Measurements from ENCODE around the gene KCNS3.

Gene KCNS3

GRCh38 chr2:17877811-17878280 is 621 bp upstream of the KCNS3 start:
- DNase-seq (ENCODE audit: low read depth in 2 of 2) = no peak

DNA sequence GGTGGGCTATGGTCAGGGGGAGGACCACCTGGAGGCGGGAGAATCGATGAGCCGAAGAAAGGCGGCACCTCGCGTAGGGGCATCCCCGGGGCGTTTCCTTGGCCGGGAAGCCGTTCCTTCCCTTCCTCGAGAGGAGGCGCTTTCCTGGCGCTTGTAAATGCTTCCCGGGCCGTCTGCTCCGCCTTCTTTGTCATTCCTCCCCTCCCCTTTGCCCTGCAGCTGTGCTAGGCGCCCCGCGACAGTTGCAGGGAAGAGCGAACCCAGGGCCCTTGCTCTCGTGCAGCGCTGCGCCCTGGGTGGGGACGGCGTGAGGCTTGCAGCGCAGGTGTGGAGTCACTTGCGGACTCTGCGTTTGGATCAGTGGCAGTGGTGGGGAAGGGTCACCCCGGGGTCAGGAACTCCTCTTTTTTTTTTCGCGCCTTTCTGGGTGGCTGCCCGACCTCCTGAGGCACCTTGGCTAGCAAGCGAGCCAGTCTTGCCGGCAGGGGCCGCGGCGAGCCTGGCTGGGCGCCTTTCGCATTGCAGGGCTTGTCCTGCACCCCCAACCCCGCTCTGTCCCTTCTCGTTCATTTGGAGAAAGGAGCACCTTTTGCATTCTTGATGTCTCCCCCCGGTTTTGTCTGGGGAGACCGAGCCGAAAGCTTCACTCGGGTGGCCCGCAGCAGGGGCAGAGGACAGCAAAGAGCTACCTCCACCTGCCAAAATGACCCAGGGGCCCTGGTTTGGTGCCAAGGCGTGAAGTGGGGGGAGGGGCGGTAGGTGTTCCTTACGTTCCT is 858 bp downstream of the KCNS3 start:
- no peak for DNase-seq (ENCODE audit: low read depth in 2 of 2)

GRCh38 chr2:17879913-17880274 is 1.4 kb downstream of the KCNS3 start:
- no peak for DNase-seq (ENCODE audit: low read depth in 2 of 2)

- DNase-seq (ENCODE audit: low read depth in 2 of 2) = no peak
These were observed 14.5 kb downstream of the KCNS3 start for GRCh38 chr2:17892770-17893534.

DNA sequence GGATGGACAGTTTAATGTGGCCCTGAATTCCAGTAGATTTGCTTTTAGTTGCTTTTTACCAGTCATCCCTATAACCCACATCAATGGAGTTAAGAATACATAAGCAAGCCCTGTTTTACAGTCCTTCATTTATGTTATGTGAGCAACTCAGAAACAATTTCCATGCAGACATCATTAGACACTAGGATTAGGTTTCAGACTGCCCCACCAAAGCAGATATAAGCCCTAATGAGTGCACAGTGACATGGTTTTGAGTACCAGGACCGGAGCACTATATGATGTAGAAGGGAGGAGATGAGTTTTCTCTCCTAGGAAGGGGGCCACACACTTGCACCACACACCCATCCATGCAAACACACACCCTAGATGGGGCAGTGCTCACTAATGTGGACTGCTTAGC is 15.5 kb downstream of the KCNS3 start:
- no peak for DNase-seq (ENCODE audit: low read depth in 2 of 2)

DNA sequence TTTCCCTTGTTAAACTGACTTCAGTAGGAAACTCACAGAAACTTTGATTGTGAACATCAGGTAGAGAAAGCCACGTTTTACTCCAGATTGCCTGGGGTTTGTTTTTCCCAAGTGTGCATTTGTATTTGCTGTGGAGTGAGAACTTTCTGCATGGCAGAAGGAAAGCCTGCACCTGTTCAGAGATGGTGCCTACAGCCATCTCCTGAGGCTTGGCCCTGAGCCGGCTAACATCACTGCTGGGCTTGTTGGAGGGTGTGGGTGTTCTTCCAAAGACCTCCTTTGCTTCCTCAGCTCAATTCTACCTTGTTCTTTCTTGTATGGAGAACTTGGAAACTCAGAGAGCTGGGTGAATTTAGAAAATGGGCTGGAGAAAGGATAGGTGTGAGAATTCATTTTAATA is 16.1 kb downstream of the KCNS3 start:
- no peak for DNase-seq (ENCODE audit: low read depth in 2 of 2)

GRCh38 chr2:17899871-17900270 is 21.4 kb downstream of the KCNS3 start:
- no peak for DNase-seq (ENCODE audit: low read depth in 2 of 2)

- no peak for DNase-seq (ENCODE audit: low read depth in 2 of 2)
These were observed 22.8 kb downstream of the KCNS3 start for GRCh38 chr2:17901246-17901645.

GRCh38 chr2:17910980-17911379 is 32.5 kb downstream of the KCNS3 start:
- no peak for DNase-seq (ENCODE audit: low read depth in 2 of 2)

DNA sequence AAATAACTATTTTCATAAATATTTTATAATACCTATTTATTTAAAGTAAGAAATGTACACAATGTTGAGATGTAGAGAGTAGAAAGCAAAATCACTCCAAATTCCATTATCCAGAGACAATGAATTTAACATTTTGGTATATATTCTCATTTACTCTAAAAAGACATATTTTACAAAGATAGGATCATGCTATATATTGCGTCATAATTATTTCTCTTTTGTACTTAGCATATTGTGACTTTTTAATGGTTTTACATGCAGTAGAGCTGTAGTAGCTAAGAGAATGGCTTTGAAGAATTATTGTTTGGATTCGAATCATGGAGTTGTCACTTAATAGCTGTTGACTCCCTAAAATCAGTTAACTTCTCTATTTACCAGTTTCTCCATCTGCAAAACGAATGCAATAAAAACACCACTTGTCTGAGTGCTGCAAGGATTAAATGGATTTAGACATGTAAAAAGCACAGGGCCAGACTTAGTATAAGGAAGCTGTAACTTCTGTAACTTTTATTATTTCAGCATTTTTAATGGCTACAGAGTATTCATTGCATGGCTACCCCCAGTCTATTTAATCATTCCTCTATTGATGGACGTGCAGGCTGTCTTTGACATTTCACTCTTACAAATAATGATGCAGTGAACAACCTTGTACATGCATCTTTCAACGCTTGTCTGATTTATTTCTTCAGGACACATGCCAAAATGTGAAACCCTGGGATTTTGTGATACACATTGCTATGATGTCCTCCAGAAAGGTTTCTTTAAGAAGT is 33.2 kb downstream of the KCNS3 start:
- DNase-seq (ENCODE audit: low read depth in 2 of 2) = no peak

DNA sequence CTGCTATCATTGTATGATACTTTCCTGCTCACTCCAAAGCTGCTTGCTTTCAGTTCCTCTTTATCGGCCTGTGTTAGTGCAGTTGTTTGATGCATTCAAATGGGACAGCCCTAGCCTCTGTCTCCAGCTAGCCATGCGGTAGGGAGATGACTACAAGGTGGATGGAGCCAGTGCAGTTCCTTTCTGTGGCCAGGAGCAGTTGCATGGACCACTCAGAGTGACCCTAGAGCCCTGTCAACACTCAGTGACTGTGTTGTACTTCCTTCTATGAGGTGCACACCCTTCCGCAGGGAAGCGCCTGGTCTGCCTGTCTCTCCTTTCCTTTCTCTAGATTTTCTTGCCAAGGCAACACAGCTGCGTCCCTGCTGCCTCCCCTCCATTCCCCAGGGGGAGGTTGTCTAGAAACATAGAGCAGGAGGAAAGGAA is 33.8 kb downstream of the KCNS3 start:
- DNase-seq (ENCODE audit: low read depth in 2 of 2) = no peak

DNA sequence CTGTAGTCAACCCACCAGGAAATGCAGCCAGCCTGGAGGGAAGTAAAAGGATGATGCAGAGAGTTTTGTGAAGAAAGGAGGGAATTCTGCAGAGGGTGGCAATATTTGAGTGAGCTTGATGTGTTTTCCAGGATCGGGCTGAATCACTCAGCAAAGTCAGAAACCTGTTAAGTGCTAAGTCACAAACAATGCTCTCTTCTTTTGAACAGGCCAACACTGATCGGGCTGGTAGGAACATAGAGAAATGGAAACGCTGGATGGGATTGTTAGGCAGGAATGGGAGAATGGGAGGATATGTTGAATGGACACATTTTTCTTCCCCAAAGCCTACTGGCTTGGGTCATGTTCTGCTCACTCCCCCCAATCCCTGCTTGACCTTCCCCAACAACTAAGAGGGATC is 36.6 kb downstream of the KCNS3 start:
- no peak for DNase-seq (ENCODE audit: low read depth in 2 of 2)

DNA sequence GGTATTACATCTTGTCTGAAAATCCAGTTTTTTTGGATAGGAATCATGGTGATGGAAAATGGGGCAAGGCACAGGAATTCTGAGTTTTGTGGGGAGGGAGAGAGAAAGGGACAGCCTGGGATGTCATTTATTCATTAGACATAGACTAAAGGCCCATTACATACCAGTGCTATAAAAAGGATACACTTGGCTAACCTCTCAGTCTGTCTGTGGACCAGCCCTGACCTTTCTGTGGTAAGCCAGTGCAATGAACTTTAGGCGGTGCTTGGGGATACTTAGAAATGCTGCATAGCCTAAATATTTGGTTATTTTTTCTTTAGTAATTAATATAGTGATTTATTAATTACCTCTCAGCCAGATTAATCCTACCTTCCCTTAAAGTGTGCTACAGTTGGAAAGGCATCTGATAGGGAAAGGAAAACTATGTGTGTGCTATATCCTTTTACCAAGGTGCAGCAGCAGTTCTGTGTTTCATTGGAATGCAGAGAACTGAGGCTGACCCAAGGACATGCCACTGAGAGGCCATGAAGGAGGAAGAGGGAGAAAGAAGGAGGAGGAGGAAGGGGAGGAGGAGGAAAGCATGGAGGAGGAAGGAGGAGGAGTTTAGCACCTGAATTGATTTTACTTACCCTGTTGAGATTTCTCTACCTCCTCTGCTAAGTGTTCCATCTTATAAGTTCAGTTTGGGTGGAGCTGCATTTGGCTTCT is 37.5 kb downstream of the KCNS3 start:
- DNase-seq (ENCODE audit: low read depth in 2 of 2) = no peak

DNA sequence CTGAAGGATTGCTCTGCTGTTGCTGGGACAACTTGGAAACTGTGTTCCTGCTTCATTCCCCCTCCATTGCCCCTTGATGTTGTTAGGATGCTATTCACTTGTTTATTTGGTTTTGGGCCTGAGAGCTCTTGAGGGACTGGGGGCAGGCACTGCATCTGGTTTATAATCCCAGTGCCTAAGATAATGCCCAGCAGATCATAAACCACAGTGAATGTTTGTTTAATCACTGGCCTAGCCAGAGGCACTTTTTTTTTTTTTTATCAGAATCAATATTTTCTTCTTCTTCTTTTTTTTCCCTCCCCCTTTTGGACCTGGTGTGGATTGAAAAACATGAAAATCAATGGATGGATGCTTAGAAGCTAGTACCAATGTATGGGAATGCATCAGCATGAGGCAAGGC is 38.1 kb downstream of the KCNS3 start:
- DNase-seq (ENCODE audit: low read depth in 2 of 2) = no peak

GRCh38 chr2:17918789-17919188 is 40.3 kb downstream of the KCNS3 start:
- DNase-seq (ENCODE audit: low read depth in 2 of 2) = no peak

GRCh38 chr2:17930773-17931172 is 52.3 kb downstream of the KCNS3 start:
- DNase-seq (ENCODE audit: low read depth in 2 of 2) = no peak

GRCh38 chr2:17933256-17933655 is 54.8 kb downstream of the KCNS3 start:
- no peak for DNase-seq (ENCODE audit: low read depth in 2 of 2)

DNA sequence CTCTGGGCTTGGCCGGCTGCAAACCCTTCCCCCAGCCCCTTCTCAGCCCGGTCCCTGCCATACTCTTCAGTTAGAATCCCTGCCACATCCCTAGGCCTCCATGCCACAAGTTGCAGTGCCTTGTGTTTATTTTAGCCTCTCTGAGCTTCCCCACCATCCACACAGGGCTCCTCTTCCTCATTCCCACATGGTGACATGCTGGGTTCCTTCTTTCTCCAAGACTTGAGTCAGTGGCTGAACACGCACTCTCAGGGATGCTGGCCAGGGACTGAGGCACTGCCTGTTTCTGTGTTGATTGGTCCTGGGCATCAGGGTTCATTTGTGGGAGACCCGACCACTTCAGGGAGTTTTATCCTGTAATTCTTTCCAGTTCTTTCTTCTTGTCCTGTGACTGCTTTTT is 56.3 kb downstream of the KCNS3 start:
- DNase-seq (ENCODE audit: low read depth in 2 of 2) = peak; percentile 29 to 32

GRCh38 chr2:17935242-17935885 is 56.9 kb downstream of the KCNS3 start:
- DNase-seq (ENCODE audit: low read depth in 2 of 2) = no peak

GRCh38 chr2:17936599-17936998 is 58.1 kb downstream of the KCNS3 start:
- DNase-seq (ENCODE audit: low read depth in 2 of 2) = no peak

- no peak for DNase-seq (ENCODE audit: low read depth in 2 of 2)
These were observed 61.7 kb downstream of the KCNS3 start for GRCh38 chr2:17940091-17940630.
